Measurements from ENCODE around the gene PTPN23.

GRCh38 chr3:47367631-47368030 lies 13.2 kb upstream of the PTPN23 start:
- no peak for TF ChIP-seq SRF (IDR thresholded peaks at IDR 0.05; ENCODE audit: low read depth in 2 of 2, low read length in 2 of 2)
- TF ChIP-seq POLR2AphosphoS2 (IDR thresholded peaks at IDR 0.05; ENCODE audit: low read depth, low read length) = no peak
- TF ChIP-seq NFIC (IDR thresholded peaks at IDR 0.05; ENCODE audit: low read depth, low read length) = no peak
